SJCRH30 (cell line): ENCODE results near the gene ATP8B1. TPM values are rescaled to one million over a fixed set of nuclear protein-coding genes. Genes with fewer than 3 reads are reported as not detected.
"Not testable (repeated sequence)": the region's sequence is repeated elsewhere in the genome, so short reads cannot be mapped to it uniquely, and the experiment has no call there.

Experiments used
- DNase-seq, 2 experiments: peaks; one replicate each; pipeline ENCODE4 v3.0.0-alpha.2; 2015 to 2020
- H3K27ac ChIP-seq: fragments of 250-450 bp; sonication (Bioruptor Pico); 2 replicates; pipeline ENCODE4 v1.5.1; 2020; ENCODE audit warnings: mild to moderate bottlenecking, moderate library complexity
- H3K27me3 ChIP-seq: fragments of 250-450 bp; sonication (Bioruptor Pico); 2 replicates; pipeline ENCODE4 v1.5.1; 2020; ENCODE audit warnings: mild to moderate bottlenecking, moderate library complexity
- H3K36me3 ChIP-seq: fragments of 250-450 bp; sonication (Bioruptor Pico); 2 replicates; pipeline ENCODE4 v1.5.1; 2020; ENCODE audit warnings: mild to moderate bottlenecking, moderate library complexity
- H3K4me1 ChIP-seq: fragments of 250-450 bp; sonication (Bioruptor Pico); 2 replicates; pipeline ENCODE4 v1.5.1; 2020; ENCODE audit warnings: mild to moderate bottlenecking, moderate library complexity
- H3K4me3 ChIP-seq: fragments of 250-450 bp; sonication (Bioruptor Pico); 2 replicates; pipeline ENCODE4 v1.5.1; 2020; ENCODE audit warnings: mild to moderate bottlenecking, moderate library complexity
- H3K9me3 ChIP-seq: fragments of 250-450 bp; sonication (Bioruptor Pico); replicated peaks from 2 replicates; pipeline ENCODE4 v1.5.1; 2020; ENCODE audit warnings: mild to moderate bottlenecking, moderate library complexity
- total RNA-seq: library from RNA; depleted of rRNA; stranded (reverse); fragments of >200 nt; shearing (Covaris generic); gene quantifications from 2 replicates; pipeline ENCODE4 v1.2.3, GENCODE V29; 2014

ATP8B1 gene
- total RNA-seq, 1 experiment from 2014 or later, result not detected

DNA sequence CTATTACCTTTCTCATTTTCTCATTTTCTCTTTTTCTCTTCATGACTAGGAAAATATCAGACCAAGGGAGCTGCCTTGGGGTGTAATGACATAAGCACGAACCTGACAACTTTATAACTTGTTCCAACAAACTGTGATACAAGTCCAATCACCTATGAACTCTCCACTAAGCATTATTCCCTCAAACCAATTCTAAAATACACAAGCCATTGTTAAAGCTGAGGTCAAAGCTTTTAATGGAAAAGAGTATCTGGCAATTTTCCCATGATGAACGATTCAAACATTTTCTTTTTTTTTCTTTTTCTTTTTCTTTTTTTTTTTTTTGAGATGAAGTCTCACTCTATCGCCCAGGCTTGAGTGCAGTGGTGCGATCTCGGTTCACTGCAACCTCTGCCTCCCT, 133.1 kb downstream of the ATP8B1 start:
- no peak overlapping the region for H3K4me3 ChIP-seq
- H3K36me3 ChIP-seq, result no peaks in the 10 kb centered on the region
- 0 out of 2 replicates have a peak, but pooled peaks cover 1% of the 10 kb centered on the region for H3K4me1 ChIP-seq
- H3K27me3 ChIP-seq, result no peaks in the 10 kb centered on the region
- no peaks in the 10 kb centered on the region for H3K9me3 ChIP-seq
- no peak overlapping the region for H3K27ac ChIP-seq
- no peak for DNase-seq

DNA sequence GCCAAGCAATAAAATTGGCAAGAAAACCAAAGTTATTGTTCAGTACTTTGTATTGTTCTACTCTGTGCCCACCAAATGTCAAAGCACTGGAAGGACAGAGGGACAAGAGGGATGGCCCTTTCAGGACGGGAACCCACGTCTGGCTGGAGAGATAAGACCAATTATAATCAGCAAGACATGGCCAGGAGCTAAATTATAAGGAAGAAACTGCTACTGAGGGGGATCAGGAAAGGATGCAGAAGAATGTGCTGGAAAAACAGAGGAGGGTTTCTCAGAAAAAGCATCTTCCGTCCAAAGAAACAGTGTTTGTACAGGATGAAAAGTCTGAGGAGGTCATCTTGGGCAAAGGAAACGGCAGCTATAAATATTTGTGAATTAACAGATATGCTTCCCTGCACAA, 135.1 kb downstream of the ATP8B1 start:
- H3K4me3 ChIP-seq, result no peak overlapping the region
- no peaks in the 10 kb centered on the region for H3K9me3 ChIP-seq
- no peaks in the 10 kb centered on the region for H3K27me3 ChIP-seq
- H3K36me3 ChIP-seq, result no peaks in the 10 kb centered on the region
- DNase-seq, result no peak
- H3K4me1 ChIP-seq, result no peaks in the 10 kb centered on the region
- no peak overlapping the region for H3K27ac ChIP-seq

DNA sequence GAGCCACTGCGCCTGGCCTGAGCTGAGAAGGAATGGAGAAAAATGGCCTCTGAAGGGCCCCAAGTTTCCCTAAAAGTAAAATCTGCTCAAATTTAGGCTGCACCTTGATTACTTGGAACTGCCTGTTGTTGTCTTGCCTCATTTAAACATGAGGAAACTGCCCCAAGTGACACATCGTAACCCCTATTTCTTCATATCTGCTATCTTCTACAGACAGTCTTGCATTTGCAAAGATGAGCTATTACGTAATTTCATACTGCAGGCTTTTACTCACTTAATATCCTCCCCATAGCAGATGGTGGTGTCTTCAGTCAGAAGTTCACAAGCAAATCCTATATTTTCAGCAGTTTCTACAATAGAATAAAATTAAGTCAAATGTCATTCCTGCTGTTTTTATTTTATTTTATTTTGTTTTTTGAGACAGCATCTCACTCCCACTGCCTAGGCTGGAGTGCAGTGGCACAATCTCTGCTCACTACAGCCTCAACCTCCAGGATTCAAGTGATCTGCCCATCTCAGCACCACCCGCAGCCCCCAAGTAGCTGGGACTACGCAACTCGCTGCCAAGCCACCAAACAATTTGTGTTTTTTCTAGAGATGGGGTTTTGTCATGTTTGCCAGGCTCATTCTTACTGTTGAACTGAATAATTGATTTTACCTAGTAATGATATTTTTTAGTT, 136.2 kb downstream of the ATP8B1 start:
- H3K27me3 ChIP-seq, result no peaks in the 10 kb centered on the region
- no peaks in the 10 kb centered on the region for H3K36me3 ChIP-seq
- no peaks in the 10 kb centered on the region for H3K4me1 ChIP-seq
- DNase-seq, result no peak
- no peak overlapping the region for H3K4me3 ChIP-seq
- no peaks in the 10 kb centered on the region for H3K9me3 ChIP-seq
- no peak overlapping the region for H3K27ac ChIP-seq

DNA sequence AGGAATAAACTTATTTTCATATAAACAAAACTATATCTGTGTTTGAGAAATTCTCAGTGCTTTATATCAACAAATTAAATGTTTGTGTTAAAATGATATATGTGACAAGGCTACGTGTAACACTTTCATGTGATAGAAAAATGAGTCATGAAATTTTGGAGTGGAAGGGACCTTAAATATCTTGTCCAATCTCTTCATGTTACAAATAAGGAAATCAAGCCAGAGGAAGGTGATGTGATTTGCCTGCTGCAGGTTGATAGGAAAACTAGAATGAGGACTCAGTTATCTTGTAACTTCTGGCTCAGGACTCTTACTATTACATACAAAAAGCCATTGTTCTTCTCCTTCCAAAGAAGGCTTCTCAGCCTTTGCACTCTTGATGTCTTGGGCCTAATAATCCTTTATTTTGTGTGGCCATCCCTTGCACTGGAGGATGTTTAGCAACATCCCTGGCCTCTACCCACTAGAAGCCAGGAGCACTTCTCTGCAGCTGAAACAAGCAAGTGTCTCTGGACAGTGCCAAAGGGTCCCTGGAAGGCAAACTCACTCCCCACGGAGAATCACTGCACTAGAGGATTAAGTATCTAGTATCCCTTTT, 138.4 kb downstream of the ATP8B1 start:
- Histone ChIP-seq H3K36me3 (no peaks in the 10 kb centered on the region), H3K4me3 (no peak overlapping the region), H3K27me3 (no peaks in the 10 kb centered on the region), H3K9me3 (no peaks in the 10 kb centered on the region), H3K4me1 (no peaks in the 10 kb centered on the region), H3K27ac (no peak overlapping the region)
- no peak for DNase-seq

DNA sequence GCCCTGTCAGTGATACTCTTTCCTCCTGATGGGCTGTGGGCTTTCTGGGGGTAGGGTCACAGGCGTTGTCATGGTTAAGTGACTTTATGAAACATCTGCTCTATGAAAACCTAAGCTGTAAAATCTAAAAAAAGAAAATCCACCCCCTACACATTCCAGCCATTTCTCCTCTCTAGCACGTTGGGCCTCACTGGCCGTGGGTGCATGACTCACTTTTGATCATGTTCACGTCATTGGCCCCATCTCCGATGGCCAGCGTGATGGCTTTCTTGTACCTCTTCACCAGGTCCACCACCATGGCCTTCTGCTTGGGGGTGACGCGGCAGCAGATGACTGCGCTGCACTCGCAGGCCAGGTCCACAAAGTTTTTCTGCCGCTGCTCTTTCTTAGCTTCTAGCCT, 142.2 kb downstream of the ATP8B1 start:
- no peak overlapping the region for H3K27ac ChIP-seq
- no peaks in the 10 kb centered on the region for H3K27me3 ChIP-seq
- DNase-seq, result no peak
- H3K4me3 ChIP-seq, result no peak overlapping the region
- no peaks in the 10 kb centered on the region for H3K9me3 ChIP-seq
- no peaks in the 10 kb centered on the region for H3K36me3 ChIP-seq
- no peaks in the 10 kb centered on the region for H3K4me1 ChIP-seq

DNA sequence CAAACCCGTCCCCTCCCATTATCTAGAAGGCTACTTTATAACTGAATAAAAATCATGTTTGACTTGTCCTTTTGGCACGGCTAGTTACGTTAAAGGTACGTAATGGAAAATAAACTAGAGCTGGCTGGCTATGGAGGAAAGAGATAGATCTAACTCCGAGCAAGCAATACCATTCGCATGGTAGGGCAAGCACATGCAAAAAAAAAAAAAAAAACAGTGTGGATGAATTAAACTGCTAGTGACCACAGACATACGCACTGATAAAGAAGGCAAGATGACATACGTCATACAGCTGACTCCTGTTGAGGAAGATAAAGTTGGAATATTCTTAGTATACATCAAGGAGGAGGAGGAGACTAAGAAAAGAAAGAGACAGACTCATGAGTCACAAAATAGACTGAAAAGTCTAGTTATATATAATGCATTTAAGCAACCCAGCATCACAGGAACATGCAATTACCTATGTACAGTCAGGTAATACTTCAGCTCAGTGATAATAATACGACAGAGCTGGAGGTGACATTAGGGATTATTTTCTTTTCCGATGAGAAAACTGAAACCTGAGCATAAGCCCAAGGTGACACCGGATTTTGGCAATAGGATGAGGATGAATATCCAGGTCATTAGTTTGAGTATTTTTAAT, 143.5 kb downstream of the ATP8B1 start:
- no peaks in the 10 kb centered on the region for H3K27me3 ChIP-seq
- no peak for DNase-seq
- H3K4me3 ChIP-seq, result no peak overlapping the region
- H3K9me3 ChIP-seq, result no peaks in the 10 kb centered on the region
- no peaks in the 10 kb centered on the region for H3K4me1 ChIP-seq
- H3K27ac ChIP-seq, result no peak overlapping the region
- H3K36me3 ChIP-seq, result no peaks in the 10 kb centered on the region

DNA sequence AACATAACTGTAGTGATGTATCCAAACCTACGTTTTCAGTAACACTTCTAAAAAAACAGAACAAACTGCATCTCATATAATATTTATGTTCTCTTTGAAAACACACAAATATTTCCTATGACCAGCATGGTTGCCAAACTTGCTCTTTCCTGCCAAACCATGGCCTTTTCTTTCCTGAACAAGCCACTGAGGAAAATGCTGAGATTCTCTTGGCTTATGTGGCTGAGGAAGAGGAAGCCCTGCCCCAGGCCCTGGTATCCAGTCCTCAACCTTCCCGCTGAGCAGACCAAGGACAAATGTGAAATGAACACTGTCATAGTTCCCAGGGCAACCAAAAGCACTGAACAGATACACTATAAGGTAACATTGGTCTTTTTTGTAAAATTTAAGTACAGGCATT, 145.6 kb downstream of the ATP8B1 start:
- Histone ChIP-seq H3K4me3 (no peak overlapping the region), H3K4me1 (no peaks in the 10 kb centered on the region), H3K27ac (no peak overlapping the region), H3K9me3 (no peaks in the 10 kb centered on the region), H3K36me3 (no peaks in the 10 kb centered on the region), H3K27me3 (no peaks in the 10 kb centered on the region)
- DNase-seq, result no peak

DNA sequence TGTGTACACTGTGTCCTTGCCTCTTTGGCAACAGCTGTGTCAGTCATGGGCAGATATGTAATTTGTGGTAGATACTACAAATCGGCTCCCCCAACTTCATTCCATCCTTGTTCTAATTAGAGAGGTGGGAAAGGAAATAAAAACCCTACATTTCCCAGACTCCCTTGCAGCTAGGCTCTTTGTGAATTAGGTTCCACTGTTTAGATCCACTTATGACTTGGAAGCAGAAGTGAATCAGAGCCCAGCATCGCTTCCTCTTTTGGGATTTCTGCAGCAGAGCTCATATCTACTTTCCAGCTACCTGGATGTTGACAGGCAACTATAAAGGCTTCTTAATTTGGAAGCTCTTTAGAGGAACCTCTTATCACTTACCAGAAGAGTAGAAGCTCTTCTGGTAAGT, 147.4 kb downstream of the ATP8B1 start:
- H3K27me3 ChIP-seq, result no peaks in the 10 kb centered on the region
- H3K4me3 ChIP-seq, result no peak overlapping the region
- H3K36me3 ChIP-seq, result no peaks in the 10 kb centered on the region
- no peaks in the 10 kb centered on the region for H3K9me3 ChIP-seq
- no peaks in the 10 kb centered on the region for H3K4me1 ChIP-seq
- no peak for DNase-seq
- H3K27ac ChIP-seq, result no peak overlapping the region

DNA sequence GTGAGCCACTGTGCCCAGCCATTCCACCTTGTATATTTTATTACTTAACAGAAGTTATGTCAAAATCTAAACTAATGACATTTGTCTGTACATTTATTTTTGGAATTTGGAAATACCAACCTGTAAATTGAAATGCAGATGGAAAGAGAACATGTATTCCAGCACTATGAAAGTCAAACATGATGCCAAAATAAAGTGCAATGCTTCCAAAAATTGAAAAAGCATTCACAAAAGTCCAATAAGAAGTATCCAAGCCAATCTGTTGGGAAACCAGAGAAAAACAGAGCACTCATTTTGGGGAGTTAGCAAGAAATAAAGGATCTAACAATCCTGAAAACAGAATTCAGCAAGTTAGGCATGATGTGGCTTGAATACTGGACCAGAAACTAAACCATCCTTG, 151.2 kb downstream of the ATP8B1 start:
- no peaks in the 10 kb centered on the region for H3K4me1 ChIP-seq
- no peak overlapping the region for H3K27ac ChIP-seq
- no peak for DNase-seq
- no peak overlapping the region for H3K4me3 ChIP-seq
- H3K36me3 ChIP-seq, result no peaks in the 10 kb centered on the region
- H3K27me3 ChIP-seq, result no peaks in the 10 kb centered on the region
- no peaks in the 10 kb centered on the region for H3K9me3 ChIP-seq

DNA sequence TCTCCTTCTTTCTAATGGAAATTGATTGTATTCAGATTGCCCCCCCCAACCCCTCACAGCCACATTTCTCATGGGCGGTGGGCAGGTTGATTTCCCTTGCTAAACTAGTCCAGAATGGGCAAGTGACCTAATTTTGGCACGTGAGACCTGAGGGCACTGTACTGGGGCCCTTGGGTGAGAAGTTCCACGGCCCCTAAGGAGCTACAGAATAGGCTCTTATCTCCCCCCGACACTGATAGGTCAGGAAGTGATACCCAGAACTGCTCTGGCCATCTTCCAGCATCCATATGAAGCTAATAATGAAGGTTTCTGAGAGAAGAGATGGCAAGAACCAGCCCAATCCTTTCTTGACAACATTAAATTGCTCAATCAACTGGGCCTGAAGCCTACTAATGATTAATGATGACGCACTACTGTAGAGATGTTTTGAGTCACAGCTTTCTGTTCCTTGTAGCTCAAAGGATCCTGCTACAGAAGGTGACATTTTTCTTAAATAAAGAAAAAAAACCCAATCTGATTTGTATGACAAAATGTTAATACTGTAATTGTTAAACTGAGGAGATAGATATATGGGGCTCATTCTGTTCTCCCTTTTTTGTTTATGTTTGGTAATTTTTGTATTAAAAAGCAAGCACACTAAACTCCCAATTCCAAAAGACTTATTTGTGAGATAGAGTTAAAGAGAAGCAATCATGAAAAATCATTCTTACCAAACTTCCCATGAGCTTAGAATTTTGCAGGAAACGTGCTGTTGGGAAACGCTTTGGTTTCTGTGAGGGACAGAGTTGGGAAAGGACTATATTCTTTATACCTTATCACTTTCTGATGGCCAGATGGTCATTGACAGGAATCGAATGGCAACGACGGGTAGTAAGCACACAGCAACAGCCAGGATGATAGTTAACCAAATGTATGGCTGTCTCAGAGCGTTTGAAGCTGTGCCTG, 153.3 kb downstream of the ATP8B1 start:
- Histone ChIP-seq H3K4me3 (no peak overlapping the region), H3K27me3 (no peaks in the 10 kb centered on the region), H3K27ac (no peak overlapping the region), H3K4me1 (no peaks in the 10 kb centered on the region), H3K36me3 (no peaks in the 10 kb centered on the region), H3K9me3 (no peaks in the 10 kb centered on the region)
- DNase-seq, result no peak

DNA sequence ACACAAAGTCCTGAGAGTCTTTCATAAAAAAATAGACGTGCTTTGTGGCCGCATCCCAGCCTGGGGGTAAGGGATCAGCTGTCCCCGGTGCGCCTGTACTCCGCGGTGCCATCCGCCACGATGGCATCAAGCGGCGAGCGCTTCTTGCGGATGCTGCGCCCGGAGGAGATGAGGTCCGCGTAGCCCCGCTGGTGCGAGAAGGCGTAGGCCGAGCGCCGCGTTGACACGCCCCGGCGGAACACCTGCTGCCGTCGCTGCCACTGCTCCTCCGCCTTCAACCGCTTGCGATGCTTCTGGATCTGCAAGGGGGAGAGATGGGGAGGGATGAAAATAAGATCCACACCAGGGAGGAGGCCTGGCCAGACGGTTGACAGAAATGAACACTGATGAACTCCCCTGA, 154.7 kb downstream of the ATP8B1 start:
- H3K27me3 ChIP-seq, result no peaks in the 10 kb centered on the region

DNA sequence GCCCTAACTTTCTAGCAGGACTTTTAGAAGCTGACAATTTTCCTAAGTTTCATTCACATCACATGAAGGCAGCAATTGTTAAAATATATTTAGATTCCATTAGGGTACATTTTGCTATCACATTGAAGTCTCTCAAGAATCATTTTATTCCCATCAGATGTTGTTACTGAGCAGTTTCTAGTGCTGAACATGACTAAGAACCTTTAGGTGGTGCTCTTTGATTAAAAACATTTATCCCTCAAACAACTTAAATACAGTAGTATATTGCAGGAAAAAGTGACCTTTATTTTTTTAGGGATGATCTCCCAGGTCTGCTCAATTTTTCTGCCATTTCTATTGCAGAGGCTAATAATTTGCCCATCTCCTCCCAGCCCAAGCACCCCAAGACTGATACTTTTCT, 158.6 kb downstream of the ATP8B1 start:
- H3K9me3 ChIP-seq, result no peaks in the 10 kb centered on the region
- H3K36me3 ChIP-seq, result no peaks in the 10 kb centered on the region
- DNase-seq, result no peak
- H3K27me3 ChIP-seq, result no peaks in the 10 kb centered on the region
- no peaks in the 10 kb centered on the region for H3K4me1 ChIP-seq
- H3K27ac ChIP-seq, result no peak overlapping the region
- no peak overlapping the region for H3K4me3 ChIP-seq

More for the DNA sequence above, 154.7 kb downstream of the ATP8B1 start:
- Histone ChIP-seq H3K4me1 (no peaks in the 10 kb centered on the region), H3K4me3 (no peak overlapping the region), H3K9me3 (no peaks in the 10 kb centered on the region), H3K36me3 (no peaks in the 10 kb centered on the region), H3K27ac (no peak overlapping the region)
- DNase-seq, result no peak

DNA sequence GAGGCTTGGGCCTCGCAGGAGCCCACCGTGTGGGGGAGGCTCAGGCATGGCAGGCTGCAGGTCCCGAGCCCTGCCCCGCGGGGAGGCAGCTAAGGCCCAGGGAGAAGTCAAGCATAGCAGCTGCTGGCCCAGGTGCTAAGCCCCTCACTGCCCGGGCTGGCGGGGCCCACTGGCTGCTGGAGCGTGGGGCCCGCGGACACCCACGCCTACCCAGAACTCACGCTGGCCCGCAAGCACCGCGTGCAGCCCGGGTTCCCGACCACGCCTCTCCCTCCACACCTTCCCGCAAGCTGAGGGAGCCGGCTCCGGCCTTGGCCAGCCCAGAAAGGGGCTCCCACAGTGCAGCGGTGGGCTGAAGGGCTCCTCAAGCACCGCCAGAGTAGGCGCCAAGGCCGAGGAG, 159.4 kb downstream of the ATP8B1 start:
- not testable (repeated sequence) for H3K27ac ChIP-seq, H3K27me3 ChIP-seq, H3K4me1 ChIP-seq, DNase-seq, H3K9me3 ChIP-seq, H3K36me3 ChIP-seq, H3K4me3 ChIP-seq

DNA sequence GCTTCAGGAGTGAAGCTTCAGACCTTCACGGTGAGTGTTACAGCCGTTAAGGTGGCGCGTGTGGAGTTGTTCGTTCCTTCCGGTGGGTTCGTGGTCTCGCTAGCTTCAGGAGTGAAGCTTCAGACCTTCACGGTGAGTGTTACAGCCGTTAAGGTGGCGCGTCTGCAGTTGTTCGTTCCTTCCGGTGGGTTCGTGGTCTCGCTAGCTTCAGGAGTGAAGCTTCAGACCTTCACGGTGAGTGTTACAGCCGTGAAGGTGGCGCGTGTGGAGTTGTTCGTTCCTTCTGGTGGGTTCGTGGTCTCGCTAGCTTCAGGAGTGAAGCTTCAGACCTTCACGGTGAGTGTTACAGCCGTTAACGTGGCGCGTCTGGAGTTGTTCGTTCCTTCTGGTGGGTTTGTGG, 160.7 kb downstream of the ATP8B1 start:
- DNase-seq, H3K36me3 ChIP-seq, H3K27ac ChIP-seq, H3K4me1 ChIP-seq, H3K9me3 ChIP-seq, H3K4me3 ChIP-seq, H3K27me3 ChIP-seq: not testable (repeated sequence)

DNA sequence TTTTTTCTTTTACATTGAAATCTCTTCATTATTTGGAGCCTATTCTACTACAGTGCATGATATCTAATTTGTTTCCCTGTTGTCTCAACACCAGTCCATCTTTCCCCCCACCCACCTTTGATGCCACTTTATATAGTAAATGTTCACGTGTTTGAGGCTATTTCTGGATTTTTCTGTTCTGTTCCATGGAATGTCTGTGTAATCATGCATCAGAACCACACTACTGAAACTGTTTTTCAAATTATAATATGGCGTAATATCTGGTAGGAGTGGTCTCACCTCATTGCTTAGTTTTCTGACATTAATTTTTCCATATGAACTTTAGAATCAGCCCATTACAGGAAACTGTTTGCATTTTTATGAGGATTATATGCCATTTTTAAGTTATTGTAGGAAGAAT, 162.4 kb downstream of the ATP8B1 start:
- no peak for DNase-seq
- Histone ChIP-seq H3K4me1 (no peaks in the 10 kb centered on the region), H3K4me3 (no peak overlapping the region), H3K27ac (peak overlapping the region; percentile 61), H3K9me3 (no peaks in the 10 kb centered on the region), H3K27me3 (no peaks in the 10 kb centered on the region), H3K36me3 (no peaks in the 10 kb centered on the region)
